Measurements from ENCODE around the gene ZNF462. TPM values are rescaled to one million over a fixed set of nuclear protein-coding genes. Genes with fewer than 3 reads are reported as not detected.

Gene ZNF462
- total and polyA plus RNA-seq, 2 of the 4 experiments (the other 2 are of a cell fraction), result 6.1 to 18.8 TPM

DNA sequence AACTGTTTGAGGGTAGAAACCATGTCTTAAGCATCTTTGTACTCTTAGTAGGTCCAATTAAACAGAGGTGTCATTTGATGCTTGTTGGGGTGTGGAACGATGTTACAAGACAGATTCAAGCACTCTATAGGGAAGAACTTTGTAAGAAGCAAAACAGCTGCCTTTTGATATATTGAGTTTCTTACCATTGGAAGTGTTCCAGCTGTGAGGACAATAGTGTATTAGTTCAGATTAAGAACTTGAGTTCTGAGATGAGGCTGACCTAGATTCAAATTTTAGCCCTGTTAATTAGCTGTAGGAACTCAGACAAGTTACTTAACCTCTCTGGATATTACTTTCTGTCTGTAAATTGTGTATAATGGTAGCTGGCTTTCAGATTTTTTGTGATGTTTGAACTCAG, 19.6 kb upstream of the ZNF462 start:
- CTCF ChIA-PET, result no interaction called here
- Histone ChIP-seq H3K14ac (replicated peaks; ENCODE audit: low read depth, low read length) (no peak overlapping the region), H3K4me2 (ENCODE audit: low read depth, low read length) (no peak overlapping the region), H4K8ac (ENCODE audit: low read depth in 2 of 2, low read length in 2 of 2) (no peak overlapping the region), H2AK5ac (ENCODE audit: low read depth, low read length) (no peak overlapping the region), H4K91ac (ENCODE audit: insufficient read depth, low read depth, low read length) (no peak overlapping the region), H4K20me1 (ENCODE audit: insufficient read depth, low read length) (no peaks in the 10 kb centered on the region), H3K27ac (ENCODE audit: insufficient read depth, low read length) (no peak overlapping the region), H2AK9ac (replicated peaks; ENCODE audit: low read depth, low read length, poor library complexity) (no peak overlapping the region), H3K23ac (ENCODE audit: low read depth, low read length) (no peak overlapping the region), H3K9ac (ENCODE audit: low read depth, low read length) (no peak overlapping the region), H3K9me1 (ENCODE audit: insufficient read depth, low read length) (no peaks in the 10 kb centered on the region), H3K56ac (ENCODE audit: extremely low read depth, insufficient read depth, low read length) (no peak overlapping the region), H3K18ac (ENCODE audit: low read depth, low read length) (no peak overlapping the region), H2BK5ac (ENCODE audit: low read depth, low read length, poor library complexity, severe bottlenecking) (no peak overlapping the region), H3K36me3 (ENCODE audit: control insufficient read depth, insufficient read depth, low read length) (no peaks in the 10 kb centered on the region), H2AFZ (replicated peaks; ENCODE audit: low read length, poor library complexity) (no peak overlapping the region), H3K4me3 (ENCODE audit: insufficient read depth, low read depth, low read length) (no peak overlapping the region), H2BK15ac (ENCODE audit: low read depth, low read length) (no peak overlapping the region), H3K4ac (ENCODE audit: low read depth, low read length) (no peak overlapping the region), H4K5ac (ENCODE audit: low read depth, low read length) (no peak overlapping the region), H2BK120ac (ENCODE audit: low read depth, low read length) (no peak overlapping the region), H3K27me3 (ENCODE audit: control insufficient read depth, insufficient read depth, low read length) (no peaks in the 10 kb centered on the region), H2BK20ac (ENCODE audit: low read depth, low read length) (no peak overlapping the region), H3K79me1 (ENCODE audit: low read depth in 1 of 2, low read length in 2 of 2) (no peaks in the 10 kb centered on the region), H3K4me1 (ENCODE audit: control insufficient read depth, insufficient read depth, low read length) (no peaks in the 10 kb centered on the region), H3K9me3 (ENCODE audit: control insufficient read depth, insufficient read depth, low read length) (no peaks in the 10 kb centered on the region)
- intact Hi-C loops (cut with micrococcal nuclease) (loop anchor here (10.0 kb wide), 1 partner anchor 289 kb away; no protein-coding TSS in a partner anchor), dilution Hi-C loops (cut with HindIII; ENCODE audit: low sequenced_read_pairs, unreplicated experiment) (no loop called here), in situ Hi-C loops (cut with MboI; ENCODE audit: low sequenced_read_pairs) (no loop called here)
- TF ChIP-seq ELK1 (IDR thresholded peaks at IDR 0.05; ENCODE audit: borderline replicate concordance, low read depth, low read length), result no peak
- no peak for TF ChIP-seq CEBPB (IDR thresholded peaks at IDR 0.05; ENCODE audit: low read depth, low read length)
- no CpG with 5 or more reads among the region's 1 CpG for WGBS, 2 experiments (ENCODE audit: extremely low coverage in 2 of 2, insufficient read length in 1 of 2)
- no TSS peak for BruUV-seq (replicated peaks)
- no peak for ATAC-seq (ENCODE audit: low read depth)
- POLR2A ChIA-PET (ENCODE audit: unreplicated experiment), result no interaction called here
- DNase-seq, result no peak
